Measurements from ENCODE around the gene LIPI. TPM values are rescaled to one million over a fixed set of nuclear protein-coding genes. Genes with fewer than 3 reads are reported as not detected.
"Not testable (repeated sequence)": the region's sequence is repeated elsewhere in the genome, so short reads cannot be mapped to it uniquely, and the experiment has no call there.

The LIPI gene
- total and polyA plus RNA-seq, 2 experiments from 2014 or later, result not detected

DNA sequence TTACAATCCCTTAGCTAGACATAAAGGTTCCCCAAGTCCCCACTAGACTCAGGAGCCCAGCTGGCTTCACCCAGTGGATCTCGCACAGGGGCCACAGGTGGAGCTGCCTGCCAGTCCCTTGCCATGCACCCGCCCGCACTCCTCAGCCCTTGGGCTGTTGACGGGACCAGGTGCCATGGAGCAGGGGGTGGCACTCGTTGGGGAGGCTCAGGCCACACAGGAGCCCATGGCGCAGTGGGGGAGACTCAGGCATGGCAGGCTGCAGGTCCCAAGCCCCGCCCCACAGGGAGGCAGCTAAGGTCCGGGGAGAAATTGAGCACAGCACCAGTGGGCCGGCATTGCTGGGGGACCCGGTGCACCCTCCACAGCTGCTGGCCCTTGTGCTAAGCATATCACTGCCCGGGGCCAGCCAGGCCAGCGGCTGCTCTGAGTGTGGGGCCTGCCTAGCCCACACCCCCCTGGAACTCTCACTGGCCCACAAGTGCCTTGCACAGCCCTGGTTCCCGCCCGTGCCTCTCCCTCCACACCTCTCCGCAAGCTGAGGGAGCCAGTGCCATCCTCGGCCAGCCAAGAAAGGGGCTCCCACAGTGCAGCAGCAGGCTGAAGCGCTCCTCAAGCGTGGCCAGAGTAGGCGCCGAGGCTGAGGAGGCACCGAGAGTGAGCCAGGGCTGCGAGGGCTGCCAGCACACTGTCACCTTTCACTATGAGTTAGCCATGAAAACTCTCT, 117.8 kb downstream of the LIPI start:
- Mint-ChIP-seq H3K27me3 (ENCODE audit: insufficient read depth, low read depth, poor library complexity) (no peaks in the 10 kb centered on the region), H3K36me3 (ENCODE audit: low read depth) (peaks cover 4% of the 10 kb centered on the region; the same call in 1 of the 3 replicates), H3K27ac (no peak overlapping the region), H3K4me1 (peaks cover 6% of the 10 kb centered on the region; the same call in 2 of the 3 replicates), H3K9me3 (peaks cover 13% of the 10 kb centered on the region), H3K4me3 (no peak overlapping the region)
- no peaks in the 10 kb centered on the region for H4K20me1 ChIP-seq (replicated peaks; ENCODE audit: insufficient read depth)
- H3K36me3 ChIP-seq (ENCODE audit: insufficient read depth), result no peaks in the 10 kb centered on the region
- TF ChIP-seq STAT1 (IDR thresholded peaks at IDR 0.05; ENCODE audit: unreplicated experiment), result no peak
- no peaks in the 10 kb centered on the region for H3K4me1 ChIP-seq (ENCODE audit: insufficient read depth)
- ATAC-seq (no peak), DNase-seq (ENCODE audit: low spot score) (no peak)
- H3K27ac ChIP-seq (ENCODE audit: low read depth), result no peak overlapping the region
- no peaks in the 10 kb centered on the region for H3F3A ChIP-seq (replicated peaks; ENCODE audit: low read depth)
- no peak overlapping the region for H3K4me2 ChIP-seq
- H2AFZ ChIP-seq, result no peak overlapping the region
- H3K4me3 ChIP-seq, result no peak overlapping the region
- H3K27me3 ChIP-seq (ENCODE audit: insufficient read depth), result no peaks in the 10 kb centered on the region
- no peaks in the 10 kb centered on the region for H3K79me2 ChIP-seq (replicated peaks; ENCODE audit: insufficient read depth)
- H3K9me2 ChIP-seq (ENCODE audit: insufficient read depth), result peaks cover 2% of the 10 kb centered on the region; the same call in 1 of the 2 replicates

DNA sequence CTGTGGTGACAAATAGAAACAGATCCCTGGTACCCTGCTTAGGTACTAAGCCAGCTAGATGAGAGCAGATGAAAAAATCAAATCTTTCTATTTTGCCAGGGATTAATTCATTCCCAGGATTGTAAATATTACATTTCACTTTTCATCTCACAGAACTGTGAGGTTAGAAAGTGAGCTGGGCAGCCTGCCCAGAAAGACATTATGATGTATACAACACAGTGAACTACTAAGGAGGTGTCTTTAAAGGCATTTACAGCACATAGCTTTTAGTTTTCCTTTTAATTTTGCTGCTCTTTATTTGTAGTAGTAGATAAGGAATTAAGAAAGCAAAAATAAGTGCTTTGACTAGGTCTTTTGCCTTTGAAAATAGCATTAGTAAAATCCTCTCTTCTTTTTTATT, 120.6 kb downstream of the LIPI start:
- H3K4me3 Mint-ChIP-seq; H4K20me1 ChIP-seq (replicated peaks; ENCODE audit: insufficient read depth); H3K27me3 ChIP-seq (ENCODE audit: insufficient read depth); H3K36me3 Mint-ChIP-seq (ENCODE audit: low read depth); H2AFZ ChIP-seq; H3K27ac ChIP-seq (ENCODE audit: low read depth); H3K4me1 ChIP-seq (ENCODE audit: insufficient read depth); H3F3A ChIP-seq (replicated peaks; ENCODE audit: low read depth); H3K9me2 ChIP-seq (ENCODE audit: insufficient read depth); H3K4me2 ChIP-seq; H3K27me3 Mint-ChIP-seq (ENCODE audit: insufficient read depth, low read depth, poor library complexity); DNase-seq (ENCODE audit: low spot score); H3K36me3 ChIP-seq (ENCODE audit: insufficient read depth); ATAC-seq; H3K4me1 Mint-ChIP-seq; H3K27ac Mint-ChIP-seq; H3K4me3 ChIP-seq; H3K79me2 ChIP-seq (replicated peaks; ENCODE audit: insufficient read depth): not testable (repeated sequence)
- H3K9me3 Mint-ChIP-seq, result peaks cover 10% of the 10 kb centered on the region; the same call in 2 of the 3 replicates

DNA sequence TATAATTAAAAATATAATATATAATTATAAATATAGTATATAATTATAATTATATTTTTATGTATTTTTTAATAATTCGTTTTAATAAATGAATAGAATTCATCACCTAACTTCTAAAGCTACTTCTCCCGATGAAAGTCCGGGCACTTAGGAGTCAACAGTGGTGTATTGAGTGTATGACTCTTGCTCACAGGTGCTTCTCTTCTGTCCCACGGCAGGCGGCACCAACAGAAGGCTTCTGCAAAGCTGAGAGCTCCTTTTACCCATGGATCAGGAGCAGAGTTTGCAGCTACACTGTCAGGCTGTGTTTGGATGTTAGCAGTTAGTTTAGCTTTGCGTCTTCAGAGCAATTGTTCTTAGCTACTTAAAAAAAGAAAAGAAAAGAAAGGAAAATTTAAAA, 122.4 kb downstream of the LIPI start:
- ATAC-seq, result no peak

DNA sequence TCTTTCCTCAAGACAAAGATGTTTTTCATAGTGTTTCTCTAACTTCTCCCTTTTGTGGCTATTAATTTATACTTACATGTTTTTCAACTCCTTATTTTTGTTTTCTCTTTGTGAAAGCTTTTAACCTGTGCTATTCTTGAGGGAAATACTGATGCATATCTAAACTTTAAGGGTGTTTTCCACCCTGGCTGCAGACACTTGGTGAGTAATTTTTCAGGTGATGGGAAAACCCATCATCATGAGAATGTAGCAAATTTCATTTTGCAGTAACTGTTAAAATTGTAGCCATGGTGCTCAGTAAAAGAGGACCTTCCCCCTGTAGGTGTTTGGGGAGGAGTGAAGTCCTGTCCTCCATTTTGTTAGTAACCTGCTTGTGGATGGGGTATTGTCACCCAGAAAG, 124.2 kb downstream of the LIPI start:
- no peaks in the 10 kb centered on the region for H3K27me3 ChIP-seq (ENCODE audit: insufficient read depth)
- no peaks in the 10 kb centered on the region for H4K20me1 ChIP-seq (replicated peaks; ENCODE audit: insufficient read depth)
- H3K27ac Mint-ChIP-seq, result no peak overlapping the region
- H3K36me3 ChIP-seq (ENCODE audit: insufficient read depth), result no peaks in the 10 kb centered on the region
- no peaks in the 10 kb centered on the region for H3F3A ChIP-seq (replicated peaks; ENCODE audit: low read depth)
- H2AFZ ChIP-seq, result no peak overlapping the region
- no peaks in the 10 kb centered on the region for H3K4me1 Mint-ChIP-seq
- H3K9me3 Mint-ChIP-seq, result no peaks in the 10 kb centered on the region
- H3K4me3 ChIP-seq, result no peak overlapping the region
- no peak overlapping the region for H3K27ac ChIP-seq (ENCODE audit: low read depth)
- no peak for DNase-seq (ENCODE audit: low spot score)
- no peak overlapping the region for H3K4me3 Mint-ChIP-seq
- H3K4me2 ChIP-seq, result no peak overlapping the region
- no peak for ATAC-seq
- H3K79me2 ChIP-seq (replicated peaks; ENCODE audit: insufficient read depth), result no peaks in the 10 kb centered on the region
- H3K9me2 ChIP-seq (ENCODE audit: insufficient read depth), result no peaks in the 10 kb centered on the region
- no peaks in the 10 kb centered on the region for H3K36me3 Mint-ChIP-seq (ENCODE audit: low read depth)
- H3K27me3 Mint-ChIP-seq (ENCODE audit: insufficient read depth, low read depth, poor library complexity), result peaks cover 2% of the 10 kb centered on the region
- H3K4me1 ChIP-seq (ENCODE audit: insufficient read depth), result no peaks in the 10 kb centered on the region
- TF ChIP-seq CREB1 (CRISPR knock-in tag; IDR thresholded peaks at IDR 0.05; ENCODE audit: low read depth), result no peak
- TF ChIP-seq, protein P1, sequence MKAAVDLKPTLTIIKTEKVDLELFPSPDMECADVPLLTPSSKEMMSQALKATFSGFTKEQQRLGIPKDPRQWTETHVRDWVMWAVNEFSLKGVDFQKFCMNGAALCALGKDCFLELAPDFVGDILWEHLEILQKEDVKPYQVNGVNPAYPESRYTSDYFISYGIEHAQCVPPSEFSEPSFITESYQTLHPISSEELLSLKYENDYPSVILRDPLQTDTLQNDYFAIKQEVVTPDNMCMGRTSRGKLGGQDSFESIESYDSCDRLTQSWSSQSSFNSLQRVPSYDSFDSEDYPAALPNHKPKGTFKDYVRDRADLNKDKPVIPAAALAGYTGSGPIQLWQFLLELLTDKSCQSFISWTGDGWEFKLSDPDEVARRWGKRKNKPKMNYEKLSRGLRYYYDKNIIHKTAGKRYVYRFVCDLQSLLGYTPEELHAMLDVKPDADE (IDR thresholded peaks at IDR 0.05), result no peak
- no peak for TF ChIP-seq ZNF331 (CRISPR knock-in tag; IDR thresholded peaks at IDR 0.05; ENCODE audit: low read depth)
- no peak for TF ChIP-seq EZH2 (IDR thresholded peaks at IDR 0.05; ENCODE audit: low read depth, unreplicated experiment)
- no peak for TF ChIP-seq EZH2phosphoT487 (IDR thresholded peaks at IDR 0.05; ENCODE audit: unreplicated experiment)
- no peak for TF ChIP-seq STAT1 (IDR thresholded peaks at IDR 0.05; ENCODE audit: unreplicated experiment)

More for the DNA sequence above, 122.4 kb downstream of the LIPI start:
- no peaks in the 10 kb centered on the region for H3K79me2 ChIP-seq (replicated peaks; ENCODE audit: insufficient read depth)
- peaks cover 2% of the 10 kb centered on the region for H3K27me3 Mint-ChIP-seq (ENCODE audit: insufficient read depth, low read depth, poor library complexity)
- H3K27me3 ChIP-seq (ENCODE audit: insufficient read depth), result no peaks in the 10 kb centered on the region
- no peak overlapping the region for H3K4me3 ChIP-seq
- no peak overlapping the region for H3K27ac ChIP-seq (ENCODE audit: low read depth)
- H3K4me1 Mint-ChIP-seq, result no peaks in the 10 kb centered on the region
- no peaks in the 10 kb centered on the region for H3K4me1 ChIP-seq (ENCODE audit: insufficient read depth)
- no peak overlapping the region for H3K4me3 Mint-ChIP-seq
- no peak for TF ChIP-seq ZNF114 (CRISPR knock-in tag; IDR thresholded peaks at IDR 0.05)
- no peak for TF ChIP-seq POLR2AphosphoS5 (IDR thresholded peaks at IDR 0.05; ENCODE audit: low read depth)
- no peaks in the 10 kb centered on the region for H3K9me2 ChIP-seq (ENCODE audit: insufficient read depth)
- no peak overlapping the region for H2AFZ ChIP-seq
- H4K20me1 ChIP-seq (replicated peaks; ENCODE audit: insufficient read depth), result no peaks in the 10 kb centered on the region
- no peaks in the 10 kb centered on the region for H3F3A ChIP-seq (replicated peaks; ENCODE audit: low read depth)
- no peak for DNase-seq (ENCODE audit: low spot score)
- H3K9me3 Mint-ChIP-seq, result peaks cover 8% of the 10 kb centered on the region; the same call in 2 of the 3 replicates
- H3K27ac Mint-ChIP-seq, result no peak overlapping the region
- 0 out of 3 replicates have a peak, but pooled peaks cover 4% of the 10 kb centered on the region for H3K36me3 Mint-ChIP-seq (ENCODE audit: low read depth)
- H3K4me2 ChIP-seq, result no peak overlapping the region
- H3K36me3 ChIP-seq (ENCODE audit: insufficient read depth), result no peaks in the 10 kb centered on the region

All from GM23338 (cell line).